Smooth muscle cell (in vitro differentiated cells): ENCODE results near the gene MED27. TPM values are rescaled to one million over a fixed set of nuclear protein-coding genes. Genes with fewer than 3 reads are reported as not detected.

Source experiments
- DNase-seq: peaks from one replicate; lab custom pipeline; 2025; ENCODE audit not compliant: unreplicated experiment; lab: John Stamatoyannopoulos, UW
- H2AFZ ChIP-seq: fragments of 200-600 bp; sonication (generic); 2 replicates; pipeline ENCODE4 v1.6.0; 2016; ENCODE audit warnings: antibody characterized with exemption, low read depth, mild to moderate bottlenecking
- H3F3A ChIP-seq: fragments of 200-600 bp; sonication (generic); 2 replicates; pipeline ENCODE4 v1.6.0; 2017; ENCODE audit warnings: antibody characterized with exemption, low read depth
- H3K27ac ChIP-seq: fragments of 200-600 bp; sonication (generic); 2 replicates; pipeline ENCODE4 v1.5.1; 2016; ENCODE audit warnings: low read depth, mild to moderate bottlenecking
- H3K27me3 ChIP-seq: fragments of 200-600 bp; sonication (generic); 2 replicates; pipeline ENCODE4 v1.6.1; 2016; ENCODE audit warnings: low read depth, mild to moderate bottlenecking
- H3K36me3 ChIP-seq: fragments of 200-600 bp; sonication (generic); 2 replicates; pipeline ENCODE4 v1.5.1; 2016; ENCODE audit warnings: low read depth
- H3K4me1 ChIP-seq: fragments of 200-600 bp; sonication (generic); 2 replicates; pipeline ENCODE4 v1.5.1; 2016; ENCODE audit warnings: low read depth
- H3K4me2 ChIP-seq: fragments of 200-600 bp; sonication (generic); 2 replicates; pipeline ENCODE4 v1.6.0; 2016; ENCODE audit warnings: mild to moderate bottlenecking
- H3K4me3 ChIP-seq: fragments of 200-600 bp; sonication (generic); 2 replicates; pipeline ENCODE4 v1.5.1; 2016; ENCODE audit warnings: mild to moderate bottlenecking
- H3K79me2 ChIP-seq: fragments of 200-600 bp; sonication (generic); 2 replicates; pipeline ENCODE4 v1.6.0; 2016; ENCODE audit warnings: low read depth, mild to moderate bottlenecking
- H3K9ac ChIP-seq: fragments of 200-600 bp; sonication (generic); 2 replicates; pipeline ENCODE4 v1.6.0; 2016; ENCODE audit warnings: low read depth
- H3K9me3 ChIP-seq: fragments of 200-600 bp; sonication (generic); replicated peaks from 2 replicates; pipeline ENCODE4 v1.5.1; 2016; ENCODE audit warnings: low read depth
- H4K20me1 ChIP-seq: fragments of 200-600 bp; sonication (generic); 2 replicates; pipeline ENCODE4 v1.6.0; 2016; ENCODE audit warnings: low read depth
- WGBS: methylation state at CpG from one replicate; pipeline ENCODE4 v1.1.7; 2016; ENCODE audit warnings: low lambda C conversion rate; 5-methylcytosine and 5-hydroxymethylcytosine counted together
- polyA plus RNA-seq: library from polyadenylated mRNA; unstranded; fragments of >200 nt; fragmentation: Nextera tagmentation; extraction: Ambion mirVana; gene quantifications from 2 replicates; pipeline ENCODE4 v1.2.1, GENCODE V29; 2016
- total RNA-seq: library from RNA; depleted of rRNA; stranded (reverse); fragments of >200 nt; gene quantifications from 2 replicates; pipeline ENCODE4 v1.2.3, GENCODE V29; 2014
- TF ChIP-seq, protein P1 (sequence below): fragments of 200-600 bp; sonication (generic); IDR thresholded peaks from 2 replicates; pipeline ENCODE4 v1.5.1; 2017; ENCODE audit warnings: borderline replicate concordance, mild to moderate bottlenecking, antibody characterized with exemption; ENCODE audit not compliant: insufficient read depth, poor library complexity, severe bottlenecking

The MED27 gene
- total and polyA plus RNA-seq, 2 experiments from 2014 or later = 24.0 to 50.0 TPM

GRCh38 chr9:131951905-131952304 lies 127.8 kb downstream of the MED27 start:
- H3K9me3 ChIP-seq = no peaks in the 10 kb centered on the region
- no peaks in the 10 kb centered on the region for H3K27me3 ChIP-seq
- H3K36me3 ChIP-seq = no peaks in the 10 kb centered on the region
- no peak for DNase-seq
- no peaks in the 10 kb centered on the region for H3F3A ChIP-seq
- peaks cover 76% of the 10 kb centered on the region for H4K20me1 ChIP-seq
- H3K4me1 ChIP-seq = peaks cover 6% of the 10 kb centered on the region
- no peak overlapping the region for H3K4me3 ChIP-seq
- H3K27ac ChIP-seq = no peak overlapping the region
- no peak overlapping the region for H3K4me2 ChIP-seq
- 87% methylated on average over 5 of the region's 5 CpGs for WGBS
- H3K9ac ChIP-seq = no peak overlapping the region
- no peaks in the 10 kb centered on the region for H3K79me2 ChIP-seq
- H2AFZ ChIP-seq = no peak overlapping the region
- TF ChIP-seq, protein P1, sequence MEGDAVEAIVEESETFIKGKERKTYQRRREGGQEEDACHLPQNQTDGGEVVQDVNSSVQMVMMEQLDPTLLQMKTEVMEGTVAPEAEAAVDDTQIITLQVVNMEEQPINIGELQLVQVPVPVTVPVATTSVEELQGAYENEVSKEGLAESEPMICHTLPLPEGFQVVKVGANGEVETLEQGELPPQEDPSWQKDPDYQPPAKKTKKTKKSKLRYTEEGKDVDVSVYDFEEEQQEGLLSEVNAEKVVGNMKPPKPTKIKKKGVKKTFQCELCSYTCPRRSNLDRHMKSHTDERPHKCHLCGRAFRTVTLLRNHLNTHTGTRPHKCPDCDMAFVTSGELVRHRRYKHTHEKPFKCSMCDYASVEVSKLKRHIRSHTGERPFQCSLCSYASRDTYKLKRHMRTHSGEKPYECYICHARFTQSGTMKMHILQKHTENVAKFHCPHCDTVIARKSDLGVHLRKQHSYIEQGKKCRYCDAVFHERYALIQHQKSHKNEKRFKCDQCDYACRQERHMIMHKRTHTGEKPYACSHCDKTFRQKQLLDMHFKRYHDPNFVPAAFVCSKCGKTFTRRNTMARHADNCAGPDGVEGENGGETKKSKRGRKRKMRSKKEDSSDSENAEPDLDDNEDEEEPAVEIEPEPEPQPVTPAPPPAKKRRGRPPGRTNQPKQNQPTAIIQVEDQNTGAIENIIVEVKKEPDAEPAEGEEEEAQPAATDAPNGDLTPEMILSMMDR = no peak

DNA sequence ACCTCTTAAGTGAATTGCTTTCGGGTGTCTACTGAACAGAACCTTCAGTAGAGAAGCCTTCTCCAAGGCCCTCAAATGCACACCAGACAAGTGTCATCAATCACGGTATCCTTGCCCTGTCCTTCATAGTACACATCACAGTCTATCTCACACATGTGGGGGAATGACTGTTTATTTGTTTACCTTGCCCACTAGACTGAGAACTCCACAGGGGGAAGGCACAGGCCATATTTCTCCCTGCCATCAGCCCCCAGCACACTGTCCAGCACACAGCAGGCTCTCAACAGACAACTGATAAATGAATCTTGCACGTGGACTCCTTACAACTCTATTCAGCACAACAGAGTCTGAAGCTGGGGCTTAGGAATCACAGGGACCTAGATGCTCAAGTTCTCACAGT lies 128.5 kb downstream of the MED27 start:
- Histone ChIP-seq H3K9ac (no peak overlapping the region), H3K9me3 (no peaks in the 10 kb centered on the region), H3F3A (no peaks in the 10 kb centered on the region), H3K4me2 (no peak overlapping the region), H3K27ac (no peak overlapping the region), H4K20me1 (peaks cover 80% of the 10 kb centered on the region), H2AFZ (no peak overlapping the region), H3K79me2 (no peaks in the 10 kb centered on the region), H3K4me3 (no peak overlapping the region), H3K4me1 (peaks cover 6% of the 10 kb centered on the region), H3K36me3 (no peaks in the 10 kb centered on the region), H3K27me3 (no peaks in the 10 kb centered on the region)
- no peak for DNase-seq
- TF ChIP-seq, protein P1 = no peak
- 81% methylated on average over 3 of the region's 3 CpGs for WGBS

GRCh38 chr9:131950487-131950886 lies 129.2 kb downstream of the MED27 start:
- Histone ChIP-seq H3F3A (no peaks in the 10 kb centered on the region), H3K4me1 (peaks cover 6% of the 10 kb centered on the region), H3K79me2 (no peaks in the 10 kb centered on the region), H3K36me3 (no peaks in the 10 kb centered on the region), H3K4me2 (no peak overlapping the region), H2AFZ (no peak overlapping the region), H3K9ac (no peak overlapping the region), H3K27me3 (no peaks in the 10 kb centered on the region), H3K4me3 (no peak overlapping the region), H3K9me3 (no peaks in the 10 kb centered on the region), H3K27ac (no peak overlapping the region), H4K20me1 (peaks cover 80% of the 10 kb centered on the region)
- WGBS = 95% methylated on average over 9 of the region's 9 CpGs
- DNase-seq = no peak
- TF ChIP-seq, protein P1 = no peak

- TF ChIP-seq, protein P1 = no peak
- Histone ChIP-seq H3F3A (no peaks in the 10 kb centered on the region), H3K4me3 (no peak overlapping the region), H2AFZ (no peak overlapping the region), H3K4me2 (no peak overlapping the region), H3K27ac (no peak overlapping the region), H3K79me2 (no peaks in the 10 kb centered on the region), H3K4me1 (no peaks in the 10 kb centered on the region), H3K27me3 (no peaks in the 10 kb centered on the region), H3K36me3 (no peaks in the 10 kb centered on the region), H3K9me3 (no peaks in the 10 kb centered on the region), H4K20me1 (peaks cover 63% of the 10 kb centered on the region), H3K9ac (no peak overlapping the region)
- DNase-seq = no peak
- WGBS = 92% methylated on average over 2 of the region's 2 CpGs
These were observed 133.5 kb downstream of the MED27 start for GRCh38 chr9:131946180-131946579.
